HS-5 (cell line): ENCODE measurements around the gene FUT8.
A peak's percentile ranks its signal among the peaks of the same experiment; 100 is the strongest.
"Not testable (repeated sequence)": the region's sequence is repeated elsewhere in the genome, so short reads cannot be mapped to it uniquely, and the experiment has no call there.

Experiments used
- DNase-seq: peaks from one replicate; pipeline ENCODE4 v3.0.0-alpha.2; 2012; ENCODE audit warnings: low read depth

The FUT8 gene

GRCh38 chr14:65623759-65624158 is 211.2 kb downstream of the FUT8 start:
- DNase-seq, result no peak

- no peak for DNase-seq
Measured at GRCh38 chr14:65627315-65627714, 214.8 kb downstream of the FUT8 start.

GRCh38 chr14:65628664-65629063 is 216.1 kb downstream of the FUT8 start:
- no peak for DNase-seq

- DNase-seq, result no peak
Measured at GRCh38 chr14:65631040-65631439, 218.5 kb downstream of the FUT8 start.

GRCh38 chr14:65632487-65632886 is 220.0 kb downstream of the FUT8 start:
- DNase-seq, result no peak

GRCh38 chr14:65633666-65634065 is 221.1 kb downstream of the FUT8 start:
- not testable (repeated sequence) for DNase-seq

GRCh38 chr14:65637780-65638179 is 225.2 kb downstream of the FUT8 start:
- DNase-seq, result no peak

- no peak for DNase-seq
Measured at GRCh38 chr14:65639216-65639615, 226.7 kb downstream of the FUT8 start.

GRCh38 chr14:65650826-65651225 is 238.3 kb downstream of the FUT8 start:
- DNase-seq, result no peak

GRCh38 chr14:65656554-65656953 is 244.0 kb downstream of the FUT8 start:
- DNase-seq, result no peak

- DNase-seq, result peak; percentile 23
Measured at GRCh38 chr14:65658202-65658601, 245.7 kb downstream of the FUT8 start.

- no peak for DNase-seq
Measured at GRCh38 chr14:65661865-65662264, 249.3 kb downstream of the FUT8 start.

GRCh38 chr14:65664436-65664835 is 251.9 kb downstream of the FUT8 start:
- DNase-seq, result no peak

- DNase-seq, result no peak
Measured at GRCh38 chr14:65676361-65677014, 264.0 kb downstream of the FUT8 start.

GRCh38 chr14:65685572-65685971 is 273.0 kb downstream of the FUT8 start:
- no peak for DNase-seq

GRCh38 chr14:65686761-65687160 is 274.2 kb downstream of the FUT8 start:
- DNase-seq, result no peak

GRCh38 chr14:65689070-65689469 is 276.5 kb downstream of the FUT8 start:
- no peak for DNase-seq

GRCh38 chr14:65692566-65692965 is 280.0 kb downstream of the FUT8 start:
- DNase-seq, result not testable (repeated sequence)

GRCh38 chr14:65696801-65697200 is 284.3 kb downstream of the FUT8 start:
- DNase-seq, result no peak

- DNase-seq, result no peak
Measured at GRCh38 chr14:65703521-65703920, 291.0 kb downstream of the FUT8 start.

GRCh38 chr14:65703996-65704395 is 291.5 kb downstream of the FUT8 start:
- no peak for DNase-seq

- DNase-seq, result no peak
Measured at GRCh38 chr14:65704437-65704836, 291.9 kb downstream of the FUT8 start.

- no peak for DNase-seq
Measured at GRCh38 chr14:65704850-65705249, 292.3 kb downstream of the FUT8 start.

- no peak for DNase-seq
Measured at GRCh38 chr14:65709576-65709975, 297.0 kb downstream of the FUT8 start.
